CD4-positive, alpha-beta T cell (primary cell): Measurements from ENCODE around the gene ABCF2. TPM values are rescaled to one million over a fixed set of nuclear protein-coding genes. Genes with fewer than 3 reads are reported as not detected.

Source experiments
- ATAC-seq: fragments of 200-7000 bp; cut with Tn5 transposase; one replicate; pipeline ENCODE4 v1.10.0; 2022; ENCODE audit warnings: mild to moderate bottlenecking; ENCODE audit not compliant: poor library complexity
- CTCF ChIA-PET: fragments of 350-600 bp; sonication (Branson Sonifier 250); formaldehyde crosslinking; loops from one replicate; lab custom pipeline; 2021; ENCODE audit warnings: antibody characterized with exemption, inconsistent platforms; lab: Charles Lee
- POLR2A ChIA-PET: fragments of 350-600 bp; sonication (Branson Sonifier 250); formaldehyde crosslinking; loops from one replicate; lab custom pipeline; 2021; ENCODE audit warnings: antibody characterized with exemption, inconsistent platforms; lab: Charles Lee
- DNase-seq, 14 experiments: peaks; one replicate each; pipeline ENCODE4 v3.0.0-alpha.2; 2013 to 2020; ENCODE audit warnings: mixed read lengths in 2 of 14
- H3K27ac ChIP-seq, 2 donors: one replicate each; pipeline versions ENCODE4 v1.5.1 to v1.7.0; 2013; ENCODE audit warnings: low read length in 2 of 2, low read depth in 1 of 2, mild to moderate bottlenecking in 1 of 2
- H3K27me3 ChIP-seq, 2 experiments: 1 replicate in 1 of 2; 2 replicates in 1 of 2; pipeline versions ENCODE4 v1.6.1 to v1.7.0; 2013; ENCODE audit warnings: low read length in 2 of 2, control low read depth in 1 of 2, mild to moderate bottlenecking in 1 of 2, moderate library complexity in 1 of 2; ENCODE audit not compliant: insufficient read depth in 2 of 2, control insufficient read depth in 1 of 2
- H3K36me3 ChIP-seq: one replicate; pipeline ENCODE4 v1.6.1; 2013; ENCODE audit warnings: low read length, control low read depth; ENCODE audit not compliant: insufficient read depth
- H3K4me1 ChIP-seq: one replicate; pipeline ENCODE4 v1.6.1; 2013; ENCODE audit warnings: low read length, control low read depth; ENCODE audit not compliant: insufficient read depth
- H3K4me3 ChIP-seq: one replicate; pipeline ENCODE4 v1.5.1; 2013; ENCODE audit warnings: mild to moderate bottlenecking, low read length, moderate library complexity
- H3K9me3 ChIP-seq, 2 experiments: 1 replicate in 1 of 2; 2 replicates in 1 of 2; pipeline versions ENCODE4 v1.6.1 to v1.7.0; 2013; ENCODE audit warnings: low read length in 2 of 2, mild to moderate bottlenecking in 2 of 2, control low read depth in 1 of 2, moderate library complexity in 1 of 2; ENCODE audit not compliant: control insufficient read depth in 1 of 2, insufficient read depth in 1 of 2
- H3K27ac Mint-ChIP-seq: one replicate; pipeline ENCODE4 v1.8.0; 2020; ENCODE audit warnings: mixed read lengths
- H3K27me3 Mint-ChIP-seq: one replicate; pipeline ENCODE4 v1.8.0; 2021; ENCODE audit warnings: mixed read lengths
- H3K36me3 Mint-ChIP-seq: one replicate; pipeline ENCODE4 v1.8.0; 2021; ENCODE audit warnings: low read depth, mixed read lengths
- H3K4me1 Mint-ChIP-seq: one replicate; pipeline ENCODE4 v1.8.0; 2021; ENCODE audit warnings: low read depth, mixed read lengths
- H3K4me3 Mint-ChIP-seq: one replicate; pipeline ENCODE4 v1.8.0; 2020; ENCODE audit warnings: mild to moderate bottlenecking, mixed read lengths
- H3K9me3 Mint-ChIP-seq: one replicate; pipeline ENCODE4 v1.8.0; 2020; ENCODE audit warnings: mixed read lengths
- CTCF ChIP-seq: fragments of 200-600 bp; IDR thresholded peaks from one replicate; pipeline ENCODE4 v1.8.0; 2022; ENCODE audit warnings: antibody characterized with exemption, mild to moderate bottlenecking
- intact Hi-C, 2 experiments: fragments of 100-400 bp; cut with DNase I in 1 of 2; cut with micrococcal nuclease in 1 of 2; formaldehyde crosslinking; loops; one replicate each; pipeline versions ENCODE4 v1.15.1 to v1.9.0; 2023 to 2025; cut with DNase I, micrococcal nuclease
- total RNA-seq, 174 experiments: library from RNA in 2 of 174; stranded (reverse) in 2 of 174; gene quantifications; one replicate each; pipeline ENCODE4 v1.2.3 and lab custom pipeline; 2021 to 2026

The ABCF2 gene
- total RNA-seq, 2 experiments from 2014 or later = 12.3 to 13.2 TPM

GRCh38 chr7:151204383-151205032 lies 22.5 kb downstream of the ABCF2 start:
- H3K27ac Mint-ChIP-seq = peak overlapping the region; percentile 25
- H3K27ac ChIP-seq = no peak overlapping the region
- no peak for TF ChIP-seq CTCF

DNA sequence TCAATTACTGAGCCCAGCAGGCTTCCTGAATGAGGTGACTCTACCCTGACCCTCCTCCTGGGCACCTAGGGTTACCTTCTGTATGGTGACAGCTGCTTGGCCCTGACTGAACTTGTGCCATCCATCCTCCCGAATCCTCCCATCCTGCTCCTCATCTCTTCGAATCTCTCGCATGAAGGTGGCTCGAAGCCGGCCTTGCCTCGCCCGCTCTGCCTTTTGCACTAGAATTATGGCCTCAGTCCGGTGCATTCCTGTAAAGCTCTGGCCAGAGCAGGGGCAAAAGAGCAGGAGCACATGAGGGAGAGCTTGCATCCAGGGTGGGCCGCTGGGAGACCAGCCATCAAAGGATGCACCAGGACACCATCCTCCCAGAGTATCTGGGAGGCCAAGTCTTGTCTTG lies 24.2 kb downstream of the ABCF2 start:
- ATAC-seq (no peak), DNase-seq (no peak)
- Mint-ChIP-seq H3K36me3 (no peaks in the 10 kb centered on the region), H3K4me3 (no peak overlapping the region), H3K4me1 (peaks cover 19% of the 10 kb centered on the region), H3K27me3 (no peaks in the 10 kb centered on the region), H3K9me3 (no peaks in the 10 kb centered on the region), H3K27ac (no peak overlapping the region)
- POLR2A ChIA-PET = no interaction called here
- H3K36me3 ChIP-seq = no peaks in the 10 kb centered on the region
- no peak overlapping the region for H3K4me3 ChIP-seq
- H3K27me3 ChIP-seq = no peaks in the 10 kb centered on the region
- intact Hi-C loops = no loop called here
- H3K4me1 ChIP-seq = peaks cover 35% of the 10 kb centered on the region
- TF ChIP-seq CTCF = no peak
- H3K27ac ChIP-seq = no peak overlapping the region
- no peaks in the 10 kb centered on the region for H3K9me3 ChIP-seq
- CTCF ChIA-PET = interaction anchor here (0.6 kb wide), 1 partner anchor 112 kb away, joined by 3 read pairs; no protein-coding TSS in a partner anchor

More at GRCh38 chr7:151204383-151205032, 22.5 kb downstream of the ABCF2 start:
- intact Hi-C loops = no loop called here
- no peak for ATAC-seq
- H3K4me3 Mint-ChIP-seq = no peak overlapping the region
- DNase-seq = peak in 1 of 14 experiments; percentile 35
- Histone ChIP-seq H3K9me3 (no peaks in the 10 kb centered on the region), H3K36me3 (no peaks in the 10 kb centered on the region), H3K27me3 (no peaks in the 10 kb centered on the region), H3K4me3 (no peak overlapping the region), H3K4me1 (peaks cover 51% of the 10 kb centered on the region)
- no peaks in the 10 kb centered on the region for H3K36me3 Mint-ChIP-seq
- H3K9me3 Mint-ChIP-seq = no peaks in the 10 kb centered on the region
- peaks cover 28% of the 10 kb centered on the region for H3K4me1 Mint-ChIP-seq
- CTCF ChIA-PET = no interaction called here
- no peaks in the 10 kb centered on the region for H3K27me3 Mint-ChIP-seq
- POLR2A ChIA-PET = no interaction called here

GRCh38 chr7:151201751-151202150 lies 25.3 kb downstream of the ABCF2 start:
- Histone ChIP-seq H3K27me3 (no peaks in the 10 kb centered on the region), H3K4me3 (no peak overlapping the region), H3K36me3 (no peaks in the 10 kb centered on the region), H3K27ac (no peak overlapping the region), H3K4me1 (peaks cover 24% of the 10 kb centered on the region), H3K9me3 (no peaks in the 10 kb centered on the region)
- no peak overlapping the region for H3K27ac Mint-ChIP-seq
- ATAC-seq = no peak
- TF ChIP-seq CTCF = no peak
- intact Hi-C loops = no loop called here
- peaks cover 8% of the 10 kb centered on the region for H3K4me1 Mint-ChIP-seq
- H3K27me3 Mint-ChIP-seq = no peaks in the 10 kb centered on the region
- POLR2A ChIA-PET = no interaction called here
- CTCF ChIA-PET = no interaction called here
- no peaks in the 10 kb centered on the region for H3K36me3 Mint-ChIP-seq
- H3K4me3 Mint-ChIP-seq = no peak overlapping the region
- no peaks in the 10 kb centered on the region for H3K9me3 Mint-ChIP-seq
- DNase-seq = no peak
